ENCODE data around the gene PPP1R3C. TPM values are rescaled to one million over a fixed set of nuclear protein-coding genes. Genes with fewer than 3 reads are reported as not detected.

PPP1R3C gene
- total RNA-seq, 4 donors from 2014 or later, result 3.5 to 6.8 (median 5.9) TPM

DNA sequence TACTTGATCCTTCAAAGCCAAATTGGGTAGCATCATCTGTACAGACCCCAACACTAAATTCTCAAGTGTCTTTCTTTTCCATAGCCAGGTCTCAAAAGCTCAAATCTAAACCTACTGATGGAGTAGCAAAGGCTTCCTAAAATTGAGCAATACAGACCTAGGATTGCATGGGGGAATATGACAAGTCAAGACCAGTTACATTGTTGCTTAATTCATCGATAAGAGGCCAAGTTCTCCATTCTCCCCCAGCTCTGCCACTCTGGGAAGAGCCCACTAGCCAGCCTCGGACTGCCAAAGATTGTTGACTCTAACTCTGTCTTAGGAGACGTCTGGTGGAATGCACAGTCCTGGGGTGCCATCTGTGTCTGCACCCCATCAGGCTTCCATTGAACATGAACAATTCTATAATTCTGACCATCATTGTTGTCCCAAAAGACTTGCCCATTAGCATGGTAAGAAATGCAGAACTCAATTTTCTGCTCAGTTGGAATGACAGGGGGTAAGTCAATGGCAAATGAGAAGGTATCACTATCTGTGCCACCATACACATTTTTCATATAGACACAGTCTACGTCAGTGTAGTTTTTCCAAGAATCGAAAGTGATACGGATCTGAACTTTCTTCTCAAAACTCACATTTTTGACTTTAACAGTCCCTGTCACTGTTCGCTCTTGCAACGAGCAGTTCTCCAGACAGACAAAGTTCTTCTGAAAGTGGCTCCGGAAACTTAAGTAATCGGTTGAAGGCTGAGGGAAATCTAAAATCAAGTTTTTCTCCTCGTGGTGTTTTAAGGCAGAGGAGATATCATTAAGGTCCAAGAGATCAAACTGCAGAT is 2.9 kb downstream of the PPP1R3C start:
- DNase-seq (ENCODE audit: low spot score), result no peak
- TF ChIP-seq, protein P1, sequence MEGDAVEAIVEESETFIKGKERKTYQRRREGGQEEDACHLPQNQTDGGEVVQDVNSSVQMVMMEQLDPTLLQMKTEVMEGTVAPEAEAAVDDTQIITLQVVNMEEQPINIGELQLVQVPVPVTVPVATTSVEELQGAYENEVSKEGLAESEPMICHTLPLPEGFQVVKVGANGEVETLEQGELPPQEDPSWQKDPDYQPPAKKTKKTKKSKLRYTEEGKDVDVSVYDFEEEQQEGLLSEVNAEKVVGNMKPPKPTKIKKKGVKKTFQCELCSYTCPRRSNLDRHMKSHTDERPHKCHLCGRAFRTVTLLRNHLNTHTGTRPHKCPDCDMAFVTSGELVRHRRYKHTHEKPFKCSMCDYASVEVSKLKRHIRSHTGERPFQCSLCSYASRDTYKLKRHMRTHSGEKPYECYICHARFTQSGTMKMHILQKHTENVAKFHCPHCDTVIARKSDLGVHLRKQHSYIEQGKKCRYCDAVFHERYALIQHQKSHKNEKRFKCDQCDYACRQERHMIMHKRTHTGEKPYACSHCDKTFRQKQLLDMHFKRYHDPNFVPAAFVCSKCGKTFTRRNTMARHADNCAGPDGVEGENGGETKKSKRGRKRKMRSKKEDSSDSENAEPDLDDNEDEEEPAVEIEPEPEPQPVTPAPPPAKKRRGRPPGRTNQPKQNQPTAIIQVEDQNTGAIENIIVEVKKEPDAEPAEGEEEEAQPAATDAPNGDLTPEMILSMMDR (IDR thresholded peaks at IDR 0.05), result no peak
- ATAC-seq (ENCODE audit: low FRiP score), result no peak

DNA sequence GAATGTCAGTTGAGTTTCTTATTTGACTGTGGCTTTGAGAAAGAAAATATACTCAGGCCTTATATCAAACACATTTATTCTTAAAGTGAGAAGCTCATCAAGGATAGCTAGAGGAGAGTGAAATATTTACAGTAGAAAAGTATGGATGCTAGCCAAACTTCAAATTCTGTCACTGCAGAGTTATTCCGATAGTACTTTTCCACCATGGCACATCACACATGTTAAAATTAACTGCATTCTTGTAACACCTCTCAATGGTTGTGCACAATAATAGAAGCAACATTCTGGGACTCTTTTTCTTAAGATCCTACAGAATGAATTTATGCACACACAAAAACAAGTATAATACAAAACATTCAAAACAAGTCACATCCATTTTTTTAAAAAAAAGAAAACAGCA is 4.5 kb downstream of the PPP1R3C start:
- no peak for DNase-seq (ENCODE audit: low spot score)
- TF ChIP-seq, protein P1 (IDR thresholded peaks at IDR 0.05), result no peak

DNA sequence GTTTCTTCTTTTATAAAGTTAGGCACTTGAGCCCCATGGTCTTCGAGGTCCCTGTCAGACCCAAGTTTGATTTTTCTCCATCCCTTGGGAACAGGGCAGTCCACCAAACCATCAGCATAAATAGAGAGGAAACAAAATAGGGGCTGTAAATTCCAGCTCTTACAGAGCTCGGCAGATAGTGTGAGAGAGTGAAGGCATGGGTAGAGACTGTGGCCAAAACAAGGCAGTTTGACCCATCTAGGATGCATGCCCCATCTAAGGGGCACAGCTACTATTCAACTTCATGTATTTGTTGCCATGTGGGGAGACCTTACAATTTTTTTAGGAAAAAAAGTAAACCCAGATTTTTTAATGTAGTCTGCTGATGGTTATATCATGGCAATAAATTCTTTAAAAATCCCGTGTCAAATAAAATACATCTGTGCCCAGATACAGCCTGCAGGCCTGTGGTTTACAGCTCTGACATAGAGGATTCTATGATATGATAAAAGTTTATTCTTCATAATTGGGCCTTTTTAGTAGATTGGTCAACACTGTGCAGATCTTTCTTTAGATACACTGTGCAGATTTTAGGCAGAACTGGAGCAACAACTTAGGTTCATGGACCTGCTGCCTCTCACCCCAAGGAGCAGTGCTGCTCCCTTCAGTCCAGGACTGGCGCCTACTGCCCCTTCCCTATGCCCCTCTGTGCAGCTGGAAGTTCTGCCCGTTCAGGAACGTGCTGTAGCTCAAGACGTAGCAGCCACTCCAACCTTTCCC is 5.3 kb downstream of the PPP1R3C start:
- TF ChIP-seq, protein P1 (IDR thresholded peaks at IDR 0.05), result no peak
- DNase-seq (ENCODE audit: low spot score), result no peak
- ATAC-seq (ENCODE audit: low FRiP score), result no peak

More for the DNA sequence above, 4.5 kb downstream of the PPP1R3C start:
- ATAC-seq (ENCODE audit: low FRiP score), result no peak

DNA sequence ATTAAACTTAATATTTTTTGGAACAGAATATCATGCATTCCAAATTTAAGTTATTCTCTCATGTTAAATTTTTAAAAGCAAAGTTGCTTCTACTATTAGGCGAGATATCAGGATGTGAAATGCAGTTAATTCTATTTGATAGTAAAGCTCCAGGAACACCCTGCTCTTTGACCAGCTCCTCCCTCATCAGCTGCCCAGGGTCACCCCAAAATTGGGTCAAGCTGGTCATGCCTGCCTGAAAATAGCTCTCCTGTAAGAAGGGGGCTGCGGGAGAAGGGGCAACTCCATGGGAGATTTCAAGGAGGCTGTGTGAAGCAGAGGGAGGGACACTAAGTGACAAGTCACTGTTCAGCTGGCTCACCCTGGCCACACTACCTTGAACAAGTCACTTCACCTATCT is 5.9 kb downstream of the PPP1R3C start:
- DNase-seq (ENCODE audit: low spot score), result no peak
- TF ChIP-seq, protein P1 (IDR thresholded peaks at IDR 0.05), result no peak
- ATAC-seq (ENCODE audit: low FRiP score), result no peak

DNA sequence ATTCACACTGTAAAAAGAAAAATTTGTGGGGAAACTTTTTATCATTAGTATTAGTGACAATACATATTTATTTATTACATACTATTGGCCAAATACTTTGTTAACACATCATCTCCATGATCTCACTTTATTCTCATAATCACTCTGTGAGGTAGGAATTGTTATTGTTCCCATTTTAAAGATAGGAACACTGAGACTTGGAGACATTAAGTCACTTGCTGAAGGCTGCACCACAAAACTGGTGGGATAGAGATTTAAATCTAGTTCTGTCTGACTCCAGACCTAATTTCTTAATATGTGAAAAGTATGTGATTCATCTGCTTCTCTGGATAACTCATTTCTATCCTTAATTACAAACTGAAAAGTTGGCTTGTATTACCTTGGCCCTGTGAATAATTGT is 8.2 kb downstream of the PPP1R3C start:
- TF ChIP-seq, protein P1 (IDR thresholded peaks at IDR 0.05), result no peak
- DNase-seq (ENCODE audit: low spot score) (no peak), ATAC-seq (ENCODE audit: low FRiP score) (no peak)

DNA sequence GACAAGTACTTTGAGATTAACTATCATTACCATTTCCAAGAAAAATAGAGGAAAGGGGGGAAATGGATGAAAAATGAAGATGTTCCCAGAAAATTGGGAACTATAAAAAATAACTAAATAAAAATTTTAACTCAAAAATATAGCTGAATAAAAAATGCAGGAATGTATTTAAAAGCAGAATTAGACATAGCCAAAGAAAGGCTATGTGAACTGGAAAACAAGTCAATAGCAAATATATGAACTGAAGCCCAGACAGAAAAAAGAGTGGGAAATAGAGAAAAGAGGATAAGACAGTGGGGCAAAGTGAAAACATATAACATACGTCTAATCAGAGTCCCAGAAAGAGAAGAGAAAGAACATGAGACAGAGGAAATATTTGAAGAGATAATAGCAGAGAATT is 10.3 kb downstream of the PPP1R3C start:
- ATAC-seq (ENCODE audit: low FRiP score) (no peak), DNase-seq (ENCODE audit: low spot score) (no peak)
- TF ChIP-seq, protein P1 (IDR thresholded peaks at IDR 0.05), result no peak

All from omental fat pad (tissue), 4 donors.